GM21717 (cell line): ENCODE results near the gene RGSL1.

Experiments used
- ATAC-seq: cut with Tn5 transposase; IDR thresholded peaks from one replicate; pipeline ENCODE4 v1.9.1; 2021; ENCODE audit warnings: mild to moderate bottlenecking, moderate library complexity; ENCODE audit not compliant: unreplicated experiment

The RGSL1 gene

GRCh38 chr1:182587666-182588499 lies 137.9 kb downstream of the RGSL1 start:
- ATAC-seq = no peak

- ATAC-seq = peak; percentile 93
These were observed 138.8 kb downstream of the RGSL1 start, which contains the start of gene RNASEL for GRCh38 chr1:182588500-182589396. TSS of gene RNASEL (minus strand) at chr1:182589256. CDS start at chr1:182586806, 2,450 bp downstream.

- ATAC-seq = no peak
These were observed 139.6 kb downstream of the RGSL1 start for GRCh38 chr1:182589520-182589919.

GRCh38 chr1:182589931-182590330 lies 140.0 kb downstream of the RGSL1 start:
- ATAC-seq = no peak

DNA sequence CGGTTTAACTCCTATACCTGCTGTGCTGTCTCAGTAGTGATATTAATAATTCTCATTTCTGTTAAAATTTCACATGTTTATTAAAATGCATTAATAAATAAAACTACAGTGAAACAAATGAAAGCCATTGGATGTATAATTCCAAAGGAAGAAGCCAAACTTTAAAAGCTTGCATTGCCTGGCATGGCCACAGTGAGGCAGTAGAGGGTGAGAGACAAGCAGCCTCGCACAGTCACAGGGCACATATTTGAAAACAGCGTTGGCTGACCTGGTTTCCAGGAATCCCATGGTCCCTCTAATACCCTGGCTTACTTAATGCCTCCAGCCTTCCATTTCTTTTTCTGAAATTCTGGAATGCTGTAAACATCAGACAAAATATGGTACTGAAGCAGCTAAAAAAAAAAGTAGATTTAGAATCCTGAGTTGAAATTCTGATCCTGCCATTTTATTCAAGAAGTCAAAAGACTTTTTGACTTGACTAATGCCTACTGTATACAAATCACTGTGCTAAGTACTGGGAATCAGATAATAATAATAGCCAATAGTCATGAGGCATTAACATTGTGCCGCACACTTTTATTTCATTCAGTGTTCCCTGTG lies 145.8 kb downstream of the RGSL1 start:
- no peak for ATAC-seq

DNA sequence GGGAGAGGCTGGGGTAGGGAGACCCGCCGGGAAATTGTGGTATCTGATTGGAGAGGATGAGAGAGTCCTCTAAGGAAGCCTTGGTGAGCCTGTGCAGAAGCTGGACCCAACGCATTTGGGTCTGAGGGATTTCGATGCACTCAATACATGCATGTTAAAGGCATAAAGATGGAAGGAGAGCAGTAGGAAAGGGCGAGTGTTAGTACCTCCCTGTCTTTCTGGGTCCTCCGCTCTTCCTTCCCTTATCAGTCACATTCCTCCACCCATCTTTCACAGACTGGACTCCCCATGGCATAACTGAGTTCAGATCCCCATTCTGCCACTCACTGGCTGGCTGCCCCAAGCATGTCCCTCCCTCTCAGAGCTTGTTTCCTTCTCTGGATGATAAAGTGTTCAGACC lies 147.0 kb downstream of the RGSL1 start:
- ATAC-seq = no peak

- ATAC-seq = no peak
These were observed 148.3 kb downstream of the RGSL1 start for GRCh38 chr1:182598296-182598695.

DNA sequence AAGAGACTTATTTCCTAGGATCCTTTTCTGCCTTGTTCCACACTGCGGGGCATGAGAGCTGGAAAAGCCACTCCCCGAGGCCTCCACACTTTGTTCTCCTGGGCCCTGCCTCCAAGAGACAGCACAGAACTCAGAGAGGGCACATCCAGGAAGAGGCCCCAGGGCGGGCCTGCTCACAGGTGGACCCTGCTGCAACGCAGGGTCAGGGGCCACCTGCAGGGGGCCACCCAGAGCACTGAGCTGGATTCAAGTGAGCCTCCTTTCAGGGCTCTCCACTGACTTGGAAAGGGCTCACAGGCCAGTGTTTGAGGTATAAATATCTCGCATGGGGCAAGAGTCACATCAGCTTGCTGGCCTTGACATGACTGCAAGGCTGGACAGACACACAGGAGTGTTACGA lies 149.4 kb downstream of the RGSL1 start:
- ATAC-seq = no peak

GRCh38 chr1:182600036-182600713 lies 150.2 kb downstream of the RGSL1 start:
- ATAC-seq = no peak

DNA sequence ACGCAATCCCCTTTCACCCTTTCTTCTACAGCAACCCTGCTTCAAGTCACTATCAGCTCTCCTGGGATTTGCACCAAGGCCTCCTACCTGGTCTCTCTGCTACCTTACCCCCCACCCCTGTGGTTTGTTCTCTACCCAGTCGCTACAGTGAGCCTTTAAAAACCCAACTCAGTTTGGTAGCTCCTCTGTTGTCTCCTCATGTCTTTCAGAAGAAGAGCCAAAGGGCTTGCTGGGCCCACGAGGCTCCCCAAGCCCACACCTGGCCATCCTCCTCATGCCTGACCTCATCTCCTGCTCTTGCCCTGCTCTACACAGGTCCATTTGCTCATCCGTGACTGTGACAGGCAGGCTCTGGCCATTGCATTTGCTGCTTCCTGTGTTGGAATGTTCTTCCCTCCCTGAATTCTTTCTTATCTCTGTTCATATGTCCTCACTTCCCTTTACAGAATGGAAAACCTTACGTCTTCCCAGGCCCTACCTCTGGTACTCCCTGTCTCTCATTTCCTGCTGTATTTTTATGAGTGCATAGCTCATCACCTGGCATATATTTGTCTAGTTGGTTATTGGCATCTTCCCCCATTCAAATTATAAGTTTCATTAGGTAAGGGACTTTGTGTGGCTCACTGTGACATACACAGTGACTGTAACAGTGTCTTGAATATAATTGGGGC lies 150.9 kb downstream of the RGSL1 start:
- ATAC-seq = no peak

GRCh38 chr1:182601416-182601786 lies 151.5 kb downstream of the RGSL1 start:
- ATAC-seq = no peak

DNA sequence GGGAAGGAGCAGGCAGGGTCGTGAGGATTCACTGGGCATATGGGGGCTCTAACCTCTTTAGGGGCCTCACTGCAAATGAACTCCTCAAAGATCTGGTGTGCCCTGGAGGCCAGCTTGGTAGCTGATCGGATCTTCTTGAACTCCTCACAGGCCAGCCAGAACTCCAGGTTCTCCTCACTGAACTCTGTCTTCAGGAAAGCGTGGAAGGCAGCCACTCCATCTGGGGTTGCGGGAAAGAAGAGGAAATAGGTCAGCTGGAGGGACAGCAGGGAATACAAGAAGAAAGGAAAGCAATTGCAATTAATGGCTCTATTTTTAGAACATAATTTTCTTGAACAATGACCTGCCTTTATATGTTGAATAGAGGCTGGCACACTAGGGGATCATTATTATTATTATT lies 152.0 kb downstream of the RGSL1 start:
- no peak for ATAC-seq

DNA sequence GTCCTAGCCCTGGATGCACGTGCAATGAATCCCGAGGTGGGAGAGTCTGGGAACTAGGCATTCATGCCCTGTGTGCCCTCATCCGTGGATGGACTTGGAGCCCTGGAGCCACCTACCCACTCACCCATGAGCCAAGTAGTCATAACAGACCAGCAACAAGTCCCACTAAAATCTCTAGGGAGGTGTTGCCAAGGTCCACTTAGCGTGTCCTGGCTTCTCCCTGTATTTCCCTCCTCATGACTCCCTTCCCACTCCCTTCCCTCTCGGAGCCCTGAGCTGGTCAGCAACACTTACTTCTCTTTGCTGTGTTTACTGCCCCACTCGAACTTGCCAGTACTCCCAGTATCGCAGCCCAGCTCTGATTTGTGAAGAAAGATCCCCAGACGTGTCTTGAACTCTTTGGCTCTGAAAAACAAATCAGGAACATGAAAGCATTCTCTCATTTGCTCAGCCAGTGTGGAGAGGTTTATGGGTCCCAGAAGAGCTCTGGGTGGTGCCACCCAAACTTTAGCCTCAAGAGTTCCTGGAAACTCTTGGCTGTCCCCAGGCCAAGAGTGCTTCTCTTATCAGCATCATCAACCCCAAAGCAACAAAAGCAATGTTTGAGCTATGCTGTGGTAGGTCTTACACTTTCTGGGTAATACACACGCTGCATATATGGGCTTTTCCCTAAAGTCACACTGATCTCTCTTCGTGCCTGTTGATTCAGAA lies 153.1 kb downstream of the RGSL1 start:
- no peak for ATAC-seq

DNA sequence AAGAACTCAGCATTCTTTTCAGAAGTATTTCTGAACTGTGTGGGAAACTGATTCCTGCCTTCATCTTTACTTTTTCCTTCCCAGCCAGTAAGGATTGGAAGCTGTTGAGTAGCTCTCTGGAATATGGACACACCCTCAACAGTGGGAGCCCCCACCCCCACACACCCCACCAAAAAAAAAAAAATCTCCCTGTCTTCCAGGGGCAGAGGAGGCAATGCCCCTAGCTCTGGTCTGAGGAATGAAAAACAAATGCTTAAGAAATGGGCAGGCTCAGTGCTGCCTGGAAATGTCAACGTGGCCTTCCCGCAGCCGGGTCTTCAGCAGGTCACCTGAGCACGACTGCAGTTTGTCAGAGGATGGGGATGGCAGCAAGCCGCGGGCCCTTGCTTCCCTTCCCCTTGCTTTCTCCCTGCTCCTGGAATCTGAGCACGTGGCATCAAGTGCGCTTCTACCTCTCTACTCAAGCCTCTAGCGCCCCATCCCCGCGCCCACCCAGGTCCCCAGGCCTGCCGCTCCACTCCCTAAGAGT lies 153.8 kb downstream of the RGSL1 start:
- ATAC-seq = peak; percentile 1

- ATAC-seq = peak; percentile 81
These were observed 154.5 kb downstream of the RGSL1 start, which contains the start of gene RGS16 for GRCh38 chr1:182604175-182605164. TSS of gene RGS16 (minus strand) at chr1:182604389. CDS start at chr1:182604259, 130 bp downstream.

DNA sequence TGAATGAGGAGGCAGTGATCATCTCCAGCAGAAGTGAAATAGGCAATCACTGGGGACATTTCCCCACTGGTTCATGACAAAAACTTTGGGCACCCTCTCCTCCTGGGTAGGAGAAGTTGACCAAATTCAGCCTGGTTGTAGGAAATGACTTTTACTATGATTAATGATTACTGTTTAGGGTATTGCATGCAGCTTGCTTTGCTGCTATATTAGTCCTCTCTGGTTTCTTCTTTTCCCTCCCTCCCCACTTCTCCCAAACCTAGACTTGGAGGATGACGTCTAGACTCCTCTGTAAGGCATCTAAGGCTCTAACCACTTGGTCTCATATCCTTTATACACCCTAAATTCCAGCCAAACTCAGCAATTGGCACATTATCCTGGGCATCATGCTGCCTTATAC lies 157.6 kb downstream of the RGSL1 start:
- no peak for ATAC-seq

- no peak for ATAC-seq
These were observed 158.3 kb downstream of the RGSL1 start for GRCh38 chr1:182608236-182608635.
